ENCODE results near the gene CASP1.
"Not testable (repeated sequence)": the region's sequence is repeated elsewhere in the genome, so short reads cannot be mapped to it uniquely, and the experiment has no call there.

Gene CASP1

GRCh38 chr11:105034813-105035620 lies at the start of gene CASP1:
Gene CASP1 (minus strand): TSS chr11:105035144. CDS start chr11:105035113, 31 bp downstream.
- Histone ChIP-seq H3K9me3 (ENCODE audit: severe bottlenecking) (no peaks in the 10 kb centered on the region), H3K36me3 (ENCODE audit: low read depth) (peaks cover 11% of the 10 kb centered on the region), H3K4me1 (ENCODE audit: insufficient read depth, poor library complexity, severe bottlenecking) (peaks cover 3% of the 10 kb centered on the region), H3K27me3 (ENCODE audit: insufficient read depth, poor library complexity, severe bottlenecking) (no peaks in the 10 kb centered on the region), H3K4me3 (ENCODE audit: severe bottlenecking) (peak within 1 kb of the TSS; percentile 34), H3K27ac (ENCODE audit: poor library complexity, severe bottlenecking) (peak within 1 kb of the TSS; percentile 44)
- DNase-seq (ENCODE audit: low spot score) (no peak), ATAC-seq (ENCODE audit: low read depth) (peak; percentile 96)
- no peak for TF ChIP-seq CTCF (IDR thresholded peaks at IDR 0.05; ENCODE audit: poor library complexity, severe bottlenecking)

GRCh38 chr11:105081412-105082150 lies 46.6 kb upstream of the CASP1 start:
- H3K4me3 ChIP-seq (ENCODE audit: severe bottlenecking), result no peak overlapping the region
- H3K9me3 ChIP-seq (ENCODE audit: severe bottlenecking), result no peaks in the 10 kb centered on the region
- H3K4me1 ChIP-seq (ENCODE audit: insufficient read depth, poor library complexity, severe bottlenecking), result no peaks in the 10 kb centered on the region
- H3K36me3 ChIP-seq (ENCODE audit: low read depth), result no peaks in the 10 kb centered on the region
- no peak overlapping the region for H3K27ac ChIP-seq (ENCODE audit: poor library complexity, severe bottlenecking)
- no peak for ATAC-seq (ENCODE audit: low read depth)
- TF ChIP-seq CTCF (IDR thresholded peaks at IDR 0.05; ENCODE audit: poor library complexity, severe bottlenecking), result no peak
- no peaks in the 10 kb centered on the region for H3K27me3 ChIP-seq (ENCODE audit: insufficient read depth, poor library complexity, severe bottlenecking)
- DNase-seq (ENCODE audit: low spot score), result no peak

- not testable (repeated sequence) for H3K9me3 ChIP-seq (ENCODE audit: severe bottlenecking); H3K27ac ChIP-seq (ENCODE audit: poor library complexity, severe bottlenecking); H3K36me3 ChIP-seq (ENCODE audit: low read depth); DNase-seq (ENCODE audit: low spot score); H3K4me3 ChIP-seq (ENCODE audit: severe bottlenecking); H3K27me3 ChIP-seq (ENCODE audit: insufficient read depth, poor library complexity, severe bottlenecking); H3K4me1 ChIP-seq (ENCODE audit: insufficient read depth, poor library complexity, severe bottlenecking); ATAC-seq (ENCODE audit: low read depth)
These were observed 45.4 kb upstream of the CASP1 start for GRCh38 chr11:105080171-105080906.

- H3K27me3 ChIP-seq (ENCODE audit: insufficient read depth, poor library complexity, severe bottlenecking), result no peaks in the 10 kb centered on the region
- DNase-seq (ENCODE audit: low spot score), result no peak
- ATAC-seq (ENCODE audit: low read depth), result no peak
- no peak for TF ChIP-seq CTCF (IDR thresholded peaks at IDR 0.05; ENCODE audit: poor library complexity, severe bottlenecking)
- H3K4me3 ChIP-seq (ENCODE audit: severe bottlenecking), result no peak overlapping the region
- no peak overlapping the region for H3K27ac ChIP-seq (ENCODE audit: poor library complexity, severe bottlenecking)
- H3K4me1 ChIP-seq (ENCODE audit: insufficient read depth, poor library complexity, severe bottlenecking), result no peaks in the 10 kb centered on the region
- no peaks in the 10 kb centered on the region for H3K36me3 ChIP-seq (ENCODE audit: low read depth)
- no peaks in the 10 kb centered on the region for H3K9me3 ChIP-seq (ENCODE audit: severe bottlenecking)
These were observed 43.3 kb upstream of the CASP1 start for GRCh38 chr11:105078283-105078682.

- not testable (repeated sequence) for DNase-seq (ENCODE audit: low spot score); H3K27me3 ChIP-seq (ENCODE audit: insufficient read depth, poor library complexity, severe bottlenecking); H3K4me3 ChIP-seq (ENCODE audit: severe bottlenecking); H3K36me3 ChIP-seq (ENCODE audit: low read depth); H3K27ac ChIP-seq (ENCODE audit: poor library complexity, severe bottlenecking); ATAC-seq (ENCODE audit: low read depth); H3K9me3 ChIP-seq (ENCODE audit: severe bottlenecking); H3K4me1 ChIP-seq (ENCODE audit: insufficient read depth, poor library complexity, severe bottlenecking)
These were observed 42.3 kb upstream of the CASP1 start for GRCh38 chr11:105077141-105077790.

Data from RWPE2 (cell line).